Endometrial microvascular endothelial cells (primary cell): ENCODE measurements around the gene COL16A1. TPM values are rescaled to one million over a fixed set of nuclear protein-coding genes. Genes with fewer than 3 reads are reported as not detected.

Source experiments
- in situ Hi-C: cut with HindIII; loops from 2 replicates; pipeline ENCODE4 v1.10.0; 2017; ENCODE audit warnings: low sequenced_read_pairs, low pct_unique_long_range_greater_than_20kb; ENCODE audit errors: inconsistent ontology term
- total RNA-seq: library from RNA; depleted of rRNA; stranded (reverse); fragments of >200 nt; gene quantifications from one replicate; pipeline ENCODE4 v1.2.3, GENCODE V29; 2015; ENCODE audit errors: inconsistent ontology term

COL16A1 gene
- total RNA-seq, 1 donor from 2014 or later: 0.28 TPM

DNA sequence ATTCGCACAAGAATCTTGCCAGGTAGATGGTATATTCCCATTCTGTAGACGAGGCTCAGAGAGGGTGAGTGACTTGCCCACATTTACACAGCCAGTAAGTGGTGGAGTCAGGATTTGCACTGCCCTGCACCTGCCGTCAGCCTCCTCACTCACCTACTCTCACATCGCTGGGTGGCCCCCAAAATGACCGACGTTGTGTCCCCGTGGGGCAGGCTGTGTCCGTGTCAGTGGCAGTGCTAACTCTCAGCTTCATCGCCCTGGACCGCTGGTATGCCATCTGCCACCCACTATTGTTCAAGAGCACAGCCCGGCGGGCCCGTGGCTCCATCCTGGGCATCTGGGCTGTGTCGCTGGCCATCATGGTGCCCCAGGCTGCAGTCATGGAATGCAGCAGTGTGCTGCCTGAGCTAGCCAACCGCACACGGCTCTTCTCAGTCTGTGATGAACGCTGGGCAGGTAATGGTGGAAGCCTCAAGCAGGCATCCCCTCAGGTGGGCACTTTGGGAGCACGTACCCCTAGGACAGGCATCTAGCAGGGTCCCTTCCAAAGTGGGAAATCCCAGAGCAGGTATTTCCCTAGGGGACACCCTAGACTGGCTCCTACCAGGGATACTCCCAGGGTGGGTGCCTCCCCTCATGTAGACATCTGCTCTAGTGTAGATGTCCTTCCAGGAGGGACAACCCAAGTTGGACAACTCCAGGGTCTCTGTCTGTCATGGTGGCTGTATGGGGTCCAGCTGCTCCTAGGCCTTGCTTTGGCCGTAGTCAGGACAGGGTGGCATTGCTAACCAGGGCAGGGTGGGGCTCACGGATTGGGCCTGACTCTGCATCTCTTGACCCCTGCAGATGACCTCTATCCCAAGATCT, 83.0 kb downstream of the COL16A1 start:
- in situ Hi-C loops: no loop called here

- in situ Hi-C loops: no loop called here
Measured at GRCh38 chr1:31618916-31619846, 84.6 kb downstream of the COL16A1 start.

GRCh38 chr1:31617916-31618746, 85.7 kb downstream of the COL16A1 start:
- in situ Hi-C loops: no loop called here

DNA sequence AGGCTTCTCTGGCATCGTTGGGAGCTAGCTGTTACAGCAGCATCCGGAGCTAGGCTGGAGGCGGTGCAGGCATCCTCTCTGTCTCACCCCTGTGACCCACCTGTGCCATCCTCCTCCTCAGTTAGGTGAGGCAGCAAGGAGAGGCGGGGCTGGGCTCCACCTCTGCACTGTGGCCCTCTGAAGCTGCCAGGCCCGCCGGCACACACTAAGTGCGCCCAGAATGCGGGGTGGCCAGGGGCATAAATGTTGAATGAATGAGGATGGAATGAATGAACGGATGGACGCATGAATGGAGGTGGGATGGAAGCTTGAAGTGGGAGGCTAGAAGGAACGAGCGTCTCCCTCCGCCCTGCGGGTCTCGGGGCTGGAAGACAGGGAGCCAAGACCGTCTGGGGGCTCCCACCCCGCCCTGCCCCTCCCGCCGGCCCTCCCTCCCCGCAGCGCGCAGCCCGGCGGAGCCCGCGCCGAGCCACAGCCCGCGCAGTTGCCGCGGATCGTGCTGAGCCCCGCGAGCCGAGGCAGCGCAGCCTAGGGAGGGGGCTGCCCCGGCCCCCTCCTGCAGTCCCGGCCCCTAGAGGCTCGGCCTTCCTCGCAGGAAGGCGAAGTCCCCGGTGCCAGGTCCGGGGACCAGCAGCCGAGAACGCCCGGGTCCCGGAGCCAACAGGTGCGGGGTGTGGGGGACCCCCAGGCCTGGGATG, 86.5 kb downstream of the COL16A1 start, which contains the start of gene HCRTR1:
TSS of gene HCRTR1 (plus strand) at position 472 of the 698 bp plus-strand sequence. CDS start 1,504 bp downstream, outside the sequence.
- in situ Hi-C loops: no loop called here

GRCh38 chr1:31615939-31616338, 87.9 kb downstream of the COL16A1 start:
- in situ Hi-C loops: no loop called here

GRCh38 chr1:31615414-31615813, 88.4 kb downstream of the COL16A1 start:
- in situ Hi-C loops: no loop called here

GRCh38 chr1:31614414-31615005, 89.3 kb downstream of the COL16A1 start:
- in situ Hi-C loops: no loop called here

DNA sequence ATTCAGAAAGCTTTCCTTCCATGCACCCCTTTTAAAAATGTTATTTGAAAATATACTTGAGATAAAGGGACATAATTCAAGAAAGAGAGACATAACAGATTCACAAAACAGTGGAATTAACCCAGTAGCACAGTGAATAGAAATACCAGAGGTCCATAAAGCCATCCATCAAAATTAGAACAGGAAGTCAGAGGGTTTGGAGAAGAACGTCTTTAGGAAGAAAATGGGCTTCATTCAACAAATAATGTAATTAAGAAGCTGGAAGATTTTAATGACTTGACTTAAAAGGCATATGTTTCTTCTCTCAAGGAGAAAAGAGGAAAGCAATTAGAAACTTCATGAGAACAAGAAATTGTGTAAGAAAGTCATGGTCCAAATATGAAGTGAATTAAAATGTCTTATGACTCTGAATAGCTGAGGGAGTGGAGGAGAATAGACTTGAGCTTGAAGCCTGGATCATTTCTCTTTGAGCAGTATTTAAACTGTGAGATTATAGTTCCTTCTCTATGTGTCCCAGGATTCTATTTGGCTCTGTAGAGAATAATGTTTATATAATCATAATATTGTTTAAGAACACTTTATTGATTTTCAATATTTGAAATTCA, 94.2 kb downstream of the COL16A1 start:
- in situ Hi-C loops: no loop called here

GRCh38 chr1:31607360-31607759, 96.5 kb downstream of the COL16A1 start:
- in situ Hi-C loops: no loop called here

GRCh38 chr1:31605908-31606427, 97.8 kb downstream of the COL16A1 start:
- in situ Hi-C loops: no loop called here

Other genes with a start within 250 kb of the COL16A1 start
- 986 TPM for gene TINAGL1, start 127.5 kb downstream of the COL16A1 start, total RNA-seq
- not detected for gene HCRTR1, start 86.3 kb downstream of the COL16A1 start, total RNA-seq
- gene PEF1, start 59.1 kb downstream of the COL16A1 start, total RNA-seq: 126 TPM
- gene ADGRB2, start 60.3 kb upstream of the COL16A1 start, total RNA-seq: 0.19 TPM
- gene SPOCD1, start 112.0 kb upstream of the COL16A1 start, total RNA-seq: 74.4 TPM
- 293 TPM for gene PTP4A2, start 234.4 kb upstream of the COL16A1 start, total RNA-seq